SK-N-SH treated with all-trans-retinoic acid at 6 μM for 48 hours (cell line): ENCODE results near the gene PHF3.

ENCODE experiments used
- ATAC-seq: fragments of 200-7000 bp; cut with Tn5 transposase; 3 replicates; pipeline ENCODE4 v1.9.1; 2020; ENCODE audit warnings: mild to moderate bottlenecking, moderate library complexity
- ARNTL ChIP-seq: fragments of 450-650 bp; formaldehyde crosslinking; IDR thresholded peaks from 2 replicates; pipeline ENCODE4 v1.5.0; 2020; ENCODE audit warnings: low read depth, mild to moderate bottlenecking, moderate library complexity, borderline replicate concordance
- BACH2 ChIP-seq: fragments of 250-450 bp; sonication (Bioruptor Pico); IDR thresholded peaks from 2 replicates; pipeline ENCODE4 v1.9.0; 2021; ENCODE audit warnings: mild to moderate bottlenecking, borderline replicate concordance
- CSDC2 ChIP-seq: fragments of 250-450 bp; sonication (Bioruptor Pico); IDR thresholded peaks from 2 replicates; pipeline ENCODE4 v1.5.0; 2020; ENCODE audit warnings: mild to moderate bottlenecking, moderate library complexity
- CSRNP3 ChIP-seq: fragments of 250-450 bp; sonication (Bioruptor Pico); IDR thresholded peaks from 2 replicates; pipeline ENCODE4 v1.5.1; 2021; ENCODE audit warnings: mild to moderate bottlenecking, moderate library complexity
- ESRRG ChIP-seq: fragments of 250-450 bp; sonication (Bioruptor Pico); IDR thresholded peaks from 2 replicates; pipeline ENCODE4 v1.6.1; 2021; ENCODE audit warnings: mild to moderate bottlenecking
- GLIS3 ChIP-seq: fragments of 250-450 bp; sonication (Bioruptor Pico); IDR thresholded peaks from 2 replicates; pipeline ENCODE4 v1.5.0; 2020; ENCODE audit warnings: mild to moderate bottlenecking, moderate library complexity
- ISL1 ChIP-seq: fragments of 250-450 bp; sonication (Bioruptor Pico); IDR thresholded peaks from 2 replicates; pipeline ENCODE4 v2.1.2; 2022; ENCODE audit warnings: mild to moderate bottlenecking, moderate library complexity
- OSR1 ChIP-seq: fragments of 250-450 bp; sonication (Bioruptor Pico); IDR thresholded peaks from 2 replicates; pipeline ENCODE4 v1.8.0; 2022; ENCODE audit warnings: moderate library complexity, mild to moderate bottlenecking, inconsistent platforms
- PATZ1 ChIP-seq: fragments of 250-450 bp; sonication (Bioruptor Pico); IDR thresholded peaks from 2 replicates; pipeline ENCODE4 v1.8.0; 2020; ENCODE audit warnings: mild to moderate bottlenecking, moderate library complexity, borderline replicate concordance
- POU6F1 ChIP-seq: fragments of 250-450 bp; sonication (Bioruptor Pico); IDR thresholded peaks from 2 replicates; pipeline ENCODE4 v1.8.0; 2021; ENCODE audit warnings: low read depth, mild to moderate bottlenecking, moderate library complexity, borderline replicate concordance
- PPARA ChIP-seq: fragments of 250-450 bp; sonication (Bioruptor Pico); IDR thresholded peaks from 2 replicates; pipeline ENCODE4 v1.5.0; 2020; ENCODE audit warnings: mild to moderate bottlenecking, borderline replicate concordance
- RARB ChIP-seq: fragments of 250-450 bp; sonication (Bioruptor Pico); IDR thresholded peaks from 2 replicates; pipeline ENCODE4 v1.8.0; 2021; ENCODE audit warnings: mild to moderate bottlenecking, moderate library complexity
- SNAI2 ChIP-seq: fragments of 250-450 bp; sonication (Bioruptor Pico); IDR thresholded peaks from 2 replicates; pipeline ENCODE4 v1.5.0; 2020; ENCODE audit warnings: mild to moderate bottlenecking, moderate library complexity
- TCF4 ChIP-seq: fragments of 250-450 bp; sonication (Bioruptor Pico); IDR thresholded peaks from 2 replicates; pipeline ENCODE4 v1.8.0; 2021; ENCODE audit warnings: mild to moderate bottlenecking, moderate library complexity, borderline replicate concordance
- TOX ChIP-seq: fragments of 250-450 bp; sonication (Bioruptor Pico); IDR thresholded peaks from 2 replicates; pipeline ENCODE4 v1.8.0; 2021; ENCODE audit warnings: mild to moderate bottlenecking, moderate library complexity, borderline replicate concordance
- TSHZ2 ChIP-seq: fragments of 250-450 bp; sonication (Bioruptor Pico); IDR thresholded peaks from 2 replicates; pipeline ENCODE4 v1.5.0; 2020; ENCODE audit warnings: mild to moderate bottlenecking, moderate library complexity
- ZFP30 ChIP-seq: fragments of 450-650 bp; formaldehyde crosslinking; IDR thresholded peaks from 2 replicates; pipeline ENCODE4 v1.5.0; 2022; ENCODE audit warnings: mild to moderate bottlenecking, moderate library complexity
- ZNF565 ChIP-seq: fragments of 450-650 bp; formaldehyde crosslinking; conservative IDR thresholded peaks from 2 replicates; pipeline ENCODE4 v1.5.0; 2020; ENCODE audit warnings: low read depth, mild to moderate bottlenecking, moderate library complexity
- ZNF70 ChIP-seq: fragments of 450-650 bp; formaldehyde crosslinking; IDR thresholded peaks from 2 replicates; pipeline ENCODE4 v1.5.0; 2020; ENCODE audit warnings: mild to moderate bottlenecking, moderate library complexity
- ZNF8 ChIP-seq: fragments of 450-650 bp; formaldehyde crosslinking; IDR thresholded peaks from 2 replicates; pipeline ENCODE4 v1.5.0; 2020; ENCODE audit warnings: mild to moderate bottlenecking, moderate library complexity

The PHF3 gene

GRCh38 chr6:63683071-63683603 lies 47.5 kb downstream of the PHF3 start:
- ATAC-seq = no peak
- no peak for TF ChIP-seq TSHZ2
- no peak for TF ChIP-seq ZNF8 (CRISPR knock-in tag)
- TF ChIP-seq CSRNP3 (CRISPR knock-in tag) = no peak
- TF ChIP-seq OSR1 (CRISPR knock-in tag) = no peak
- TF ChIP-seq ESRRG = no peak
- TF ChIP-seq TOX (CRISPR knock-in tag) = no peak
- no peak for TF ChIP-seq CSDC2 (CRISPR knock-in tag)
- TF ChIP-seq BACH2 (CRISPR knock-in tag) = no peak
- no peak for TF ChIP-seq RARB (CRISPR knock-in tag)
- no peak for TF ChIP-seq SNAI2 (CRISPR knock-in tag)
- no peak for TF ChIP-seq ARNTL (CRISPR knock-in tag)
- no peak for TF ChIP-seq GLIS3 (CRISPR knock-in tag)
- TF ChIP-seq POU6F1 (CRISPR knock-in tag) = no peak
- no peak for TF ChIP-seq PPARA
- TF ChIP-seq PATZ1 (CRISPR knock-in tag) = no peak
- TF ChIP-seq TCF4 (CRISPR knock-in tag) = no peak
- TF ChIP-seq ISL1 (CRISPR knock-in tag) = no peak
- TF ChIP-seq ZNF70 (CRISPR knock-in tag) = no peak

- TF ChIP-seq ZNF70 (CRISPR knock-in tag) (no peak), TOX (CRISPR knock-in tag) (no peak), GLIS3 (CRISPR knock-in tag) (no peak), ISL1 (CRISPR knock-in tag) (no peak), ZFP30 (CRISPR knock-in tag) (no peak), PPARA (no peak), ESRRG (no peak), ARNTL (CRISPR knock-in tag) (no peak), OSR1 (CRISPR knock-in tag) (no peak), TSHZ2 (no peak), SNAI2 (CRISPR knock-in tag) (no peak), RARB (CRISPR knock-in tag) (no peak), PATZ1 (CRISPR knock-in tag) (no peak), CSRNP3 (CRISPR knock-in tag) (no peak), ZNF565 (CRISPR knock-in tag) (no peak), CSDC2 (CRISPR knock-in tag) (no peak), ZNF8 (CRISPR knock-in tag) (no peak), TCF4 (CRISPR knock-in tag) (no peak)
- no peak for ATAC-seq
These were observed 50.1 kb downstream of the PHF3 start for GRCh38 chr6:63685446-63686379.
